HepG2 (cell line): ENCODE data around the gene UHMK1. TPM values are rescaled to one million over a fixed set of nuclear protein-coding genes. Genes with fewer than 3 reads are reported as not detected.

Source experiments
- CBX5 ChIP-seq: sonication (generic); formaldehyde crosslinking; IDR thresholded peaks from 2 replicates; pipeline ENCODE4 v1.4.0; 2020; ENCODE audit warnings: missing genetic modification reagents, borderline replicate concordance
- DRAP1 ChIP-seq: IDR thresholded peaks from 2 replicates; pipeline ENCODE4 v1.6.1; 2016; ENCODE audit warnings: missing genetic modification reagents, missing compliant biosample characterization
- FOXM1 ChIP-seq: sonication (generic); formaldehyde crosslinking; IDR thresholded peaks from 2 replicates; pipeline ENCODE4 v1.5.0; 2020; ENCODE audit warnings: missing genetic modification reagents
- GPN1 ChIP-seq: sonication (generic); formaldehyde crosslinking; IDR thresholded peaks from 2 replicates; pipeline ENCODE4 v1.5.1; 2020; ENCODE audit warnings: missing genetic modification reagents, borderline replicate concordance
- KAT2B ChIP-seq: fragments of 150-350 bp; IDR thresholded peaks from 2 replicates; pipeline ENCODE4 v1.6.1; 2014; ENCODE audit warnings: low read depth, low read length, borderline replicate concordance
- KLF6 ChIP-seq: IDR thresholded peaks from 2 replicates; pipeline ENCODE4 v1.8.0; 2016; ENCODE audit warnings: missing biosample characterization, missing genetic modification reagents
- MZF1 ChIP-seq: sonication (generic); formaldehyde crosslinking; IDR thresholded peaks from 2 replicates; pipeline ENCODE4 v1.8.1; 2023; ENCODE audit warnings: mild to moderate bottlenecking, missing genetic modification reagents, borderline replicate concordance
- PREB ChIP-seq: sonication (generic); formaldehyde crosslinking; IDR thresholded peaks from 2 replicates; pipeline ENCODE4 v1.4.0; 2020; ENCODE audit warnings: missing genetic modification reagents
- ZFP62 ChIP-seq: sonication (generic); formaldehyde crosslinking; IDR thresholded peaks from 2 replicates; pipeline ENCODE4 v1.4.0; 2020; ENCODE audit warnings: missing genetic modification reagents
- ZHX2 ChIP-seq, 2 experiments: sonication (generic) in 1 of 2; formaldehyde crosslinking in 1 of 2; IDR thresholded peaks; 2 replicates each; pipeline versions ENCODE4 v1.6.1 to v1.9.0; 2014 to 2022; ENCODE audit warnings: antibody characterized with exemption in 1 of 2, borderline replicate concordance in 1 of 2, inconsistent platforms in 1 of 2, low read depth in 1 of 2, missing genetic modification reagents in 1 of 2
- ZNF318 ChIP-seq: sonication (generic); formaldehyde crosslinking; IDR thresholded peaks from 2 replicates; pipeline ENCODE4 v1.4.0; 2020; ENCODE audit warnings: mild to moderate bottlenecking, missing genetic modification reagents
- ZNF451 ChIP-seq: sonication (generic); formaldehyde crosslinking; IDR thresholded peaks from 2 replicates; pipeline ENCODE4 v1.5.0; 2020; ENCODE audit warnings: mild to moderate bottlenecking, missing genetic modification reagents
- polyA plus RNA-seq, 8 experiments: library from polyadenylated mRNA; depleted of rRNA in 3 of 8; stranded (reverse) in 7 of 8; unstranded in 1 of 8; fragments of >200 nt; fragmentation: Illumina TruSeq in 4 of 8; extraction: Trizol in 4 of 8; gene quantifications; 2 replicates each; pipeline versions ENCODE4 v1.2.1 to v1.2.3, GENCODE V29; 2011 to 2016; ENCODE audit warnings: low read depth in 4 of 8, missing spikeins in 1 of 8, mixed read lengths in 1 of 8; ENCODE audit not compliant: insufficient read depth in 1 of 8
- total RNA-seq, 5 experiments: library from RNA; depleted of rRNA; stranded (reverse); fragments of >200 nt; fragmentation: Illumina TruSeq; extraction: Trizol; gene quantifications; 2 replicates each; pipeline ENCODE4 v1.2.3, GENCODE V29; 2016; ENCODE audit warnings: low read depth in 1 of 5

The UHMK1 gene
- total and polyA plus RNA-seq, 2 of the 13 experiments (the other 11 are each of a cell fraction or from before 2014, with no cell fraction given): 12.9 to 20.0 TPM

GRCh38 chr1:162561616-162562469 is 64.2 kb downstream of the UHMK1 start, which contains the start of gene UAP1 (continued):
- TF ChIP-seq ZHX2 (IDR thresholded peaks at IDR 0.05; ENCODE audit: low read depth) (no peak), ZHX2 (CRISPR knock-in tag; IDR thresholded peaks at IDR 0.05; ENCODE audit: borderline replicate concordance) (no peak; the same call in 1 of the 2 replicates), ZFP62 (CRISPR knock-in tag) (no peak), GPN1 (CRISPR knock-in tag) (no peak), ZNF318 (CRISPR knock-in tag) (no peak), PREB (no peak), MZF1 (CRISPR knock-in tag) (no peak), FOXM1 (CRISPR knock-in tag) (no peak), CBX5 (no peak), ZNF451 (peak; percentile 79), KLF6 (CRISPR knock-in tag) (0 out of 2 replicates have a peak, but pooled peaks have one; percentile 72), DRAP1 (peak; percentile 76; the same call in 1 of the 2 replicates), KAT2B (no peak)
